ENCODE measurements around the gene WNT5A. TPM values are rescaled to one million over a fixed set of nuclear protein-coding genes. Genes with fewer than 3 reads are reported as not detected.

WNT5A gene
- polyA plus RNA-seq, 1 donor, result 11.4 TPM

- H3K27ac ChIP-seq (ENCODE audit: low read length), result no peak overlapping the region
- H3K4me3 ChIP-seq (ENCODE audit: low read length), result no peak overlapping the region
- H3K4me1 ChIP-seq (ENCODE audit: control insufficient read depth, insufficient read depth, low read length), result peaks cover 35% of the 10 kb centered on the region
- peaks cover 52% of the 10 kb centered on the region for H3K27me3 ChIP-seq (ENCODE audit: control insufficient read depth, insufficient read depth, low read length)
- no peak for DNase-seq
- no peaks in the 10 kb centered on the region for H3K36me3 ChIP-seq (ENCODE audit: control insufficient read depth, insufficient read depth, low read length)
- H3K9me3 ChIP-seq (ENCODE audit: control insufficient read depth, low read depth, low read length), result peaks cover 1% of the 10 kb centered on the region
- WGBS (ENCODE audit: insufficient coverage, low lambda C conversion rate), result no CpG with 5 or more reads among the region's 3 CpGs
Observed at GRCh38 chr3:55490276-55490913, 3.3 kb upstream of the WNT5A start.

GRCh38 chr3:55489798-55490132, 2.7 kb upstream of the WNT5A start:
- no peak overlapping the region for H3K27ac ChIP-seq (ENCODE audit: low read length)
- H3K27me3 ChIP-seq (ENCODE audit: control insufficient read depth, insufficient read depth, low read length), result peaks cover 57% of the 10 kb centered on the region
- no peaks in the 10 kb centered on the region for H3K36me3 ChIP-seq (ENCODE audit: control insufficient read depth, insufficient read depth, low read length)
- no CpG with 5 or more reads among the region's 17 CpGs for WGBS (ENCODE audit: insufficient coverage, low lambda C conversion rate)
- DNase-seq, result peak in 1 of 2 donors; percentile 22
- H3K4me1 ChIP-seq (ENCODE audit: control insufficient read depth, insufficient read depth, low read length), result peaks cover 37% of the 10 kb centered on the region
- no peak overlapping the region for H3K4me3 ChIP-seq (ENCODE audit: low read length)
- H3K9me3 ChIP-seq (ENCODE audit: control insufficient read depth, low read depth, low read length), result peaks cover 4% of the 10 kb centered on the region

- Histone ChIP-seq H3K9me3 (ENCODE audit: control insufficient read depth, low read depth, low read length) (peaks cover 4% of the 10 kb centered on the region), H3K4me1 (ENCODE audit: control insufficient read depth, insufficient read depth, low read length) (peaks cover 40% of the 10 kb centered on the region), H3K27ac (ENCODE audit: low read length) (no peak overlapping the region), H3K27me3 (ENCODE audit: control insufficient read depth, insufficient read depth, low read length) (peaks cover 69% of the 10 kb centered on the region), H3K4me3 (ENCODE audit: low read length) (peak overlapping the region; percentile 67), H3K36me3 (ENCODE audit: control insufficient read depth, insufficient read depth, low read length) (no peaks in the 10 kb centered on the region)
- WGBS (ENCODE audit: insufficient coverage, low lambda C conversion rate), result no CpG with 5 or more reads among the region's 30 CpGs
- peak; percentile 60 to 68 for DNase-seq
Observed at GRCh38 chr3:55488398-55489055, 1.4 kb upstream of the WNT5A start.

- WGBS (ENCODE audit: insufficient coverage, low lambda C conversion rate), result 6% methylated on average over 2 of the region's 71 CpGs
- H3K36me3 ChIP-seq (ENCODE audit: control insufficient read depth, insufficient read depth, low read length), result no peaks in the 10 kb centered on the region
Observed at GRCh38 chr3:55487381-55488241, 505 bp upstream of the WNT5A start.

GRCh38 chr3:55486101-55486856, 827 bp downstream of the WNT5A start:
- peaks cover 35% of the 10 kb centered on the region for H3K4me1 ChIP-seq (ENCODE audit: control insufficient read depth, insufficient read depth, low read length)
- H3K4me3 ChIP-seq (ENCODE audit: low read length), result peak overlapping the region; percentile 67
- no peaks in the 10 kb centered on the region for H3K36me3 ChIP-seq (ENCODE audit: control insufficient read depth, insufficient read depth, low read length)
- peak overlapping the region; percentile 63 for H3K27ac ChIP-seq (ENCODE audit: low read length)
- H3K27me3 ChIP-seq (ENCODE audit: control insufficient read depth, insufficient read depth, low read length), result peaks cover 91% of the 10 kb centered on the region
- peak in 1 of 2 donors; percentile 60 for DNase-seq
- peaks cover 9% of the 10 kb centered on the region for H3K9me3 ChIP-seq (ENCODE audit: control insufficient read depth, low read depth, low read length)
- 0% methylated on average over 4 of the region's 49 CpGs for WGBS (ENCODE audit: insufficient coverage, low lambda C conversion rate)

More at GRCh38 chr3:55487381-55488241, 505 bp upstream of the WNT5A start:
- peak in 1 of 2 donors; percentile 55 for DNase-seq
- Histone ChIP-seq H3K27ac (ENCODE audit: low read length) (peak overlapping the region; percentile 63), H3K4me1 (ENCODE audit: control insufficient read depth, insufficient read depth, low read length) (peaks cover 40% of the 10 kb centered on the region), H3K9me3 (ENCODE audit: control insufficient read depth, low read depth, low read length) (peaks cover 6% of the 10 kb centered on the region), H3K4me3 (ENCODE audit: low read length) (peak overlapping the region; percentile 67), H3K27me3 (ENCODE audit: control insufficient read depth, insufficient read depth, low read length) (peaks cover 78% of the 10 kb centered on the region)

- Histone ChIP-seq H3K4me1 (ENCODE audit: control insufficient read depth, insufficient read depth, low read length) (peaks cover 31% of the 10 kb centered on the region), H3K9me3 (ENCODE audit: control insufficient read depth, low read depth, low read length) (peaks cover 9% of the 10 kb centered on the region), H3K36me3 (ENCODE audit: control insufficient read depth, insufficient read depth, low read length) (no peaks in the 10 kb centered on the region), H3K27me3 (ENCODE audit: control insufficient read depth, insufficient read depth, low read length) (peaks cover 91% of the 10 kb centered on the region), H3K27ac (ENCODE audit: low read length) (peak overlapping the region; percentile 63), H3K4me3 (ENCODE audit: low read length) (peak overlapping the region; percentile 67)
- WGBS (ENCODE audit: insufficient coverage, low lambda C conversion rate), result 20% methylated on average over 3 of the region's 57 CpGs
- peak; percentile 62 to 74 for DNase-seq
Observed at GRCh38 chr3:55484801-55485791, 2.0 kb downstream of the WNT5A start.

GRCh38 chr3:55484191-55484689, 2.9 kb downstream of the WNT5A start:
- DNase-seq, result no peak
- Histone ChIP-seq H3K27me3 (ENCODE audit: control insufficient read depth, insufficient read depth, low read length) (peaks cover 89% of the 10 kb centered on the region), H3K4me3 (ENCODE audit: low read length) (peak overlapping the region; percentile 67)

GRCh38 chr3:55483196-55484095, 3.7 kb downstream of the WNT5A start:
- DNase-seq, result no peak
- WGBS (ENCODE audit: insufficient coverage, low lambda C conversion rate), result no CpG with 5 or more reads among the region's 40 CpGs
- peaks cover 82% of the 10 kb centered on the region for H3K27me3 ChIP-seq (ENCODE audit: control insufficient read depth, insufficient read depth, low read length)
- peak overlapping the region; percentile 28 for H3K4me3 ChIP-seq (ENCODE audit: low read length)
- H3K36me3 ChIP-seq (ENCODE audit: control insufficient read depth, insufficient read depth, low read length), result no peaks in the 10 kb centered on the region
- H3K27ac ChIP-seq (ENCODE audit: low read length), result no peak overlapping the region
- H3K4me1 ChIP-seq (ENCODE audit: control insufficient read depth, insufficient read depth, low read length), result peaks cover 19% of the 10 kb centered on the region
- H3K9me3 ChIP-seq (ENCODE audit: control insufficient read depth, low read depth, low read length), result peaks cover 9% of the 10 kb centered on the region

More at GRCh38 chr3:55484191-55484689, 2.9 kb downstream of the WNT5A start:
- no peaks in the 10 kb centered on the region for H3K36me3 ChIP-seq (ENCODE audit: control insufficient read depth, insufficient read depth, low read length)
- peaks cover 9% of the 10 kb centered on the region for H3K9me3 ChIP-seq (ENCODE audit: control insufficient read depth, low read depth, low read length)
- no CpG with 5 or more reads among the region's 20 CpGs for WGBS (ENCODE audit: insufficient coverage, low lambda C conversion rate)
- H3K27ac ChIP-seq (ENCODE audit: low read length), result no peak overlapping the region
- peaks cover 25% of the 10 kb centered on the region for H3K4me1 ChIP-seq (ENCODE audit: control insufficient read depth, insufficient read depth, low read length)
